Loucy (cell line): ENCODE measurements around the gene ZIC4.

Experiments
- H2AFZ ChIP-seq: fragments of 200-600 bp; sonication (generic); 2 replicates; pipeline ENCODE4 v1.6.0; 2016; ENCODE audit warnings: antibody characterized with exemption, mild to moderate bottlenecking, low read length, moderate library complexity
- H3F3A ChIP-seq: fragments of 200-600 bp; 2 replicates; pipeline ENCODE4 v1.6.0; 2016; ENCODE audit warnings: antibody characterized with exemption, low read depth, mild to moderate bottlenecking
- H3K27me3 ChIP-seq: fragments of 200-600 bp; sonication (generic); 2 replicates; pipeline ENCODE4 v1.6.1; 2014; ENCODE audit warnings: low read length, mild to moderate bottlenecking; ENCODE audit not compliant: insufficient read depth, poor library complexity, severe bottlenecking
- H3K36me3 ChIP-seq: fragments of 200-600 bp; sonication (generic); 2 replicates; pipeline ENCODE4 v1.6.1; 2016; ENCODE audit warnings: low read length; ENCODE audit not compliant: insufficient read depth
- H3K4me1 ChIP-seq: fragments of 200-600 bp; sonication (generic); 2 replicates; pipeline ENCODE4 v1.5.1; 2014; ENCODE audit warnings: low read length, mild to moderate bottlenecking; ENCODE audit not compliant: insufficient read depth, poor library complexity, severe bottlenecking
- H3K4me2 ChIP-seq: fragments of 200-600 bp; sonication (generic); 2 replicates; pipeline ENCODE4 v1.6.0; 2014; ENCODE audit warnings: antibody characterized with exemption, low read length, low read depth, mild to moderate bottlenecking; ENCODE audit not compliant: poor library complexity, severe bottlenecking
- H3K4me3 ChIP-seq: fragments of 200-600 bp; sonication (generic); 2 replicates; pipeline ENCODE4 v1.5.1; 2014; ENCODE audit warnings: low read length, mild to moderate bottlenecking, mixed read lengths; ENCODE audit not compliant: poor library complexity, severe bottlenecking
- H3K79me2 ChIP-seq: fragments of 200-600 bp; sonication (generic); 2 replicates; pipeline ENCODE4 v1.6.1; 2014; ENCODE audit warnings: low read length; ENCODE audit not compliant: insufficient read depth
- H3K9ac ChIP-seq: fragments of 200-600 bp; sonication (generic); 2 replicates; pipeline ENCODE4 v1.6.0; 2014; ENCODE audit warnings: mild to moderate bottlenecking, low read depth, low read length, moderate library complexity; ENCODE audit not compliant: poor library complexity, severe bottlenecking
- H3K9me2 ChIP-seq: fragments of 200-600 bp; sonication (generic); replicated peaks from 2 replicates; pipeline ENCODE4 v1.6.1; 2016; ENCODE audit warnings: low read depth, low read length, mixed read lengths
- H3K9me3 ChIP-seq: fragments of 200-600 bp; sonication (generic); 2 replicates; pipeline ENCODE4 v1.6.1; 2014; ENCODE audit warnings: mild to moderate bottlenecking, antibody characterized with exemption, low read length, low read depth; ENCODE audit not compliant: insufficient read depth
- H4K20me1 ChIP-seq: fragments of 200-600 bp; sonication (generic); 2 replicates; pipeline ENCODE4 v1.6.0; 2014; ENCODE audit warnings: antibody characterized with exemption, low read length, mild to moderate bottlenecking; ENCODE audit not compliant: insufficient read depth, poor library complexity, severe bottlenecking
- CTCF ChIP-seq: fragments of 200-600 bp; sonication (generic); conservative IDR thresholded peaks from 2 replicates; pipeline ENCODE4 v1.5.1; 2014; ENCODE audit warnings: mild to moderate bottlenecking, antibody characterized with exemption, low read length
- EZH2phosphoT487 ChIP-seq: fragments of 200-600 bp; IDR thresholded peaks from 2 replicates; pipeline ENCODE4 v1.6.1; 2018; ENCODE audit warnings: antibody characterized with exemption, mild to moderate bottlenecking, moderate library complexity, borderline replicate concordance

The ZIC4 gene

GRCh38 chr3:147415874-147416273 lies 9.5 kb upstream of the ZIC4 start:
- H3K9me2 ChIP-seq: no peaks in the 10 kb centered on the region
- no peak overlapping the region for H3K9ac ChIP-seq
- H3K36me3 ChIP-seq: no peaks in the 10 kb centered on the region
- no peaks in the 10 kb centered on the region for H3K27me3 ChIP-seq
- H3K9me3 ChIP-seq: no peaks in the 10 kb centered on the region
- no peak overlapping the region for H3K4me2 ChIP-seq
- no peaks in the 10 kb centered on the region for H4K20me1 ChIP-seq
- H3K4me3 ChIP-seq: no peak overlapping the region
- H3F3A ChIP-seq: no peaks in the 10 kb centered on the region
- H3K4me1 ChIP-seq: no peaks in the 10 kb centered on the region
- no peak overlapping the region for H2AFZ ChIP-seq
- no peaks in the 10 kb centered on the region for H3K79me2 ChIP-seq
- TF ChIP-seq EZH2phosphoT487 (no peak), CTCF (peak; percentile 43)

- H2AFZ ChIP-seq: no peak overlapping the region
- no peak overlapping the region for H3K4me2 ChIP-seq
- no peaks in the 10 kb centered on the region for H3K36me3 ChIP-seq
- no peaks in the 10 kb centered on the region for H3K27me3 ChIP-seq
- H3K4me1 ChIP-seq: no peaks in the 10 kb centered on the region
- no peaks in the 10 kb centered on the region for H3K79me2 ChIP-seq
- no peaks in the 10 kb centered on the region for H3F3A ChIP-seq
- TF ChIP-seq EZH2phosphoT487: no peak
- TF ChIP-seq CTCF: no peak
- H3K9me3 ChIP-seq: no peaks in the 10 kb centered on the region
- no peaks in the 10 kb centered on the region for H4K20me1 ChIP-seq
- no peak overlapping the region for H3K9ac ChIP-seq
- no peaks in the 10 kb centered on the region for H3K9me2 ChIP-seq
- H3K4me3 ChIP-seq: no peak overlapping the region
These were observed 8.9 kb upstream of the ZIC4 start for GRCh38 chr3:147415286-147415685.

- Histone ChIP-seq H3K79me2 (no peaks in the 10 kb centered on the region), H3K36me3 (no peaks in the 10 kb centered on the region), H3K27me3 (no peaks in the 10 kb centered on the region), H3K9me2 (no peaks in the 10 kb centered on the region), H3K4me2 (no peak overlapping the region), H2AFZ (no peak overlapping the region), H3K4me1 (no peaks in the 10 kb centered on the region), H4K20me1 (no peaks in the 10 kb centered on the region), H3K4me3 (no peak overlapping the region), H3K9ac (no peak overlapping the region), H3F3A (no peaks in the 10 kb centered on the region), H3K9me3 (no peaks in the 10 kb centered on the region)
- TF ChIP-seq EZH2phosphoT487: no peak
- TF ChIP-seq CTCF: no peak
These were observed 8.2 kb upstream of the ZIC4 start for GRCh38 chr3:147414390-147415138.
